ENCODE measurements around the gene LMF1.

LMF1 gene

DNA sequence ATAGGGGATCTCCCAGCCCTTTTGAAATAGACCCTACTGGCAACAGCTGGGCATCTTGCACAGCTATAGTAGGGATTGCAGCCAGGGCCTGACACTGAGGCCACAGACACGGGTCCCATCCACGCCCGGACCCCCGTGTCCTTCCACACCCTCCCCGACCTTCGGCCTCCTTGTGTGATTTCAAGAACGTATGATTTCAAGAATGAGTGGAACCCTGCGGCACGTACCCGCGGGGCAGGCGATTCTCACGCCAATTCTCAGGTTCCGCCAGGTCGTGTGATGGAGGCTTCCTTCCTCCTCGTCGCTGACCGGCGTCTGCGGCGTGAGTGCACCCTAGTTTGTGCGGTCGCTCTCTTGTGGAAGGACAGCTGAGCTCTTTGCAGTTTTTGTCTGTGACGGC, 114.0 kb downstream of the LMF1 start:
- no peak for TF ChIP-seq CTCF (IDR thresholded peaks at IDR 0.05; ENCODE audit: control insufficient read depth, extremely low read depth, insufficient read depth)
- no peak overlapping the region for H3K4me3 ChIP-seq (ENCODE audit: low read depth, low read length)
- no peak for DNase-seq (ENCODE audit: low read depth)

- H3K4me3 ChIP-seq (ENCODE audit: low read depth, low read length), result no peak overlapping the region
- TF ChIP-seq CTCF (IDR thresholded peaks at IDR 0.05; ENCODE audit: control insufficient read depth, extremely low read depth, insufficient read depth), result no peak
Observed at GRCh38 chr16:856101-856500, 114.7 kb downstream of the LMF1 start.

GRCh38 chr16:855471-855870, 115.3 kb downstream of the LMF1 start:
- DNase-seq (ENCODE audit: low read depth), result no peak
- no peak overlapping the region for H3K4me3 ChIP-seq (ENCODE audit: low read depth, low read length)
- no peak for TF ChIP-seq CTCF (IDR thresholded peaks at IDR 0.05; ENCODE audit: control insufficient read depth, extremely low read depth, insufficient read depth)

More at GRCh38 chr16:856101-856500, 114.7 kb downstream of the LMF1 start:
- DNase-seq (ENCODE audit: low read depth), result no peak

DNA sequence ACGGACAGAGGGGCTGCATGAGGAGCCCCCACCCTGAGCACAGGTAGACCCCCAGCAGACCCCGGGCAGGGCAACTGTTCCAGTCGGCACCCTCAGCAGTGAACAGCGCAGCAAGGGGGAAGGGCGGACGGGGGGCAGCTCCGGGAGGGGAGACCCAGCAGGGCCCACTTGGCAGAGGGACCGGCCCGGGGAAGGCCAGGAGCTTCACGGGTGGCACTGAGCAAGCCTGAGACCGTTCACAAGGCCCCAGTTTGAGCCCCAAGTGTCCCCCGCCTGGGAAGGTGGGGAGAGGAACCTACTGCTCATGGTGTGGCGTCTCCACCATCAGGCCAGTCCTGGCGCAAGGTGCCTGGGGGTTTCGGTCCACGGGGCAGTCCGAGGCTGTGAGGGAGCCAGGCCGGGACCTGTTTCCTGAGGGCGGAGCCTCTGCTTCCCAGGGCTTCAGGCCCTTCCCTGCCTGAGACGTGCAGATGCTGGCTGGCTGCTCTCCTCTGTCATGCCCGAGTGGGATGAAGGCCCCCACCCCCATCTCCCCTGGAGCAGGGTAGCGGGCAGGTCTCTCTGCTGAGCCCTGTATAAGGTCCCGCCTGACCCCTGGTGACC, 115.9 kb downstream of the LMF1 start:
- no peak overlapping the region for H3K4me3 ChIP-seq (ENCODE audit: low read depth, low read length)
- no peak for DNase-seq (ENCODE audit: low read depth)
- no peak for TF ChIP-seq CTCF (IDR thresholded peaks at IDR 0.05; ENCODE audit: control insufficient read depth, extremely low read depth, insufficient read depth)

DNA sequence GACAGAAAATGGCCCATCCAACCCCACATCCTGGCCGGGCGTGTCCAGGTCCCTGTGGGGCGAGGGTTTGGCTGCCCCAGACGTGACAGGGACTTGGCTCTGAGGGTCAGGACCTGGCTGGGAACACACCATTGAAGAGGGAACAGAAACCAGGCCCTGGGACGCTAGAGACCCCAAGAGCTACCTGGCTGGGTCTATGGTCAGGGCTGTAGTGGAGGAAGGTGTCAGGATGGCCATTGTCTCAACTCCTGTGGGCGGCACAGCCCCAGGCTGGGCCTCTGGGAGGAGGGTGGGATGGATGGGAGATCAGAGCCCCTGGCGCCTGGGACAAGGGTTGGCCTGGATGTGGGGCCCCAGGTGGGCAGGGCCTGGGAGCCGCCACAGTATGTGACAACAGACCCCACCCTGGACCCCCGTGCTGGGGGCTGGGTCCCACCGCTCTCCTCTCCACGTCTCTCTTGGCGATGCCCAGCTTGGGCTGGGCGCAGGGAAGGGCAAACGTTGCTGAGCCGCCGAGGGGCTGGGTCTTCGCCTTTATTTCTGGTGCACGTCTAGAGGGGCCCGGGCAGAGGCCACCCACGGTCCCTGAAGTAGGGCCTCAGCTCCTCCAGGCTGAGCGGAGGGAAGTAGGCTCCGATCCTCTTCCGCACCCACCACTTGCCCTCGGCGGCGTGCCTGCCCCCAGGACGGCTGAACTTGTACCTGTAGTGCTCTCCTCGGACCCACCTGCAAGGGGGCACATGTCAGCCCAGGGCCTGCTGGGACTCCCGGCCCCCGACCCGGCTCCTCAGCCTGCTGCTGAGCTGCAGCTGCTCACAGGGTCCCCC, 116.6 kb downstream of the LMF1 start:
- no peak for TF ChIP-seq CTCF (IDR thresholded peaks at IDR 0.05; ENCODE audit: control insufficient read depth, extremely low read depth, insufficient read depth)
- no peak overlapping the region for H3K4me3 ChIP-seq (ENCODE audit: low read depth, low read length)
- no peak for DNase-seq (ENCODE audit: low read depth)

DNA sequence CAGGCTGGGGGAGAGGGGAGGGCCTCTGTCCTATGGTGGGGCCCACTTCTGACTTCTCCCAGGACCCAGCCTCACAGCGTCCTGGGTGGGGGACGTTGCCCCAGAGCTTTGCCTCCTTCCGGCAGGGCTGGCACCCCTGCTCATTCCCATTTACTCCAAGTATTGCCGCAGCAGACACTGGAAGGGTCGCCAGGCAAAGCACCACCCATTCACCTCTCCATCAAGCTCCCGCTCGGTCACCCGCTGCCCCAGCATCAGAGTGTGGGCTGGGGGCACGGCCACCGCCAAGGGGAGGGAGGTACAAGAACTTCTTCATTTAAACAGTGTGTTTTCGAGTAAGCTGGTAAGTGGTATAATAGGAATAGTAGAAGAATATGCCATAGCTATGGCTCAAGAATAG, 117.5 kb downstream of the LMF1 start:
- no peak overlapping the region for H3K4me3 ChIP-seq (ENCODE audit: low read depth, low read length)
- no peak for TF ChIP-seq CTCF (IDR thresholded peaks at IDR 0.05; ENCODE audit: control insufficient read depth, extremely low read depth, insufficient read depth)
- no peak for DNase-seq (ENCODE audit: low read depth)

Measured in LNCaP clone FGC (cell line).